HFF-Myc (cell line): Measurements from ENCODE around the gene ABCA12.

Experiments used
- DNase-seq: peaks from one replicate; pipeline ENCODE4 v3.0.0-alpha.2; 2011; ENCODE audit warnings: low read depth; ENCODE audit errors: extremely low read depth
- H3K4me3 ChIP-seq: replicated peaks from 2 replicates; pipeline ENCODE4 v1.5.1; 2011; ENCODE audit warnings: low read depth, mild to moderate bottlenecking, control low read depth, low read length
- TF ChIP-seq, protein P1 (sequence below): IDR thresholded peaks from 2 replicates; pipeline ENCODE4 v1.5.1; 2012; ENCODE audit warnings: mild to moderate bottlenecking, low read depth, low read length, control low read depth; ENCODE audit errors: missing control alignments

Gene ABCA12

DNA sequence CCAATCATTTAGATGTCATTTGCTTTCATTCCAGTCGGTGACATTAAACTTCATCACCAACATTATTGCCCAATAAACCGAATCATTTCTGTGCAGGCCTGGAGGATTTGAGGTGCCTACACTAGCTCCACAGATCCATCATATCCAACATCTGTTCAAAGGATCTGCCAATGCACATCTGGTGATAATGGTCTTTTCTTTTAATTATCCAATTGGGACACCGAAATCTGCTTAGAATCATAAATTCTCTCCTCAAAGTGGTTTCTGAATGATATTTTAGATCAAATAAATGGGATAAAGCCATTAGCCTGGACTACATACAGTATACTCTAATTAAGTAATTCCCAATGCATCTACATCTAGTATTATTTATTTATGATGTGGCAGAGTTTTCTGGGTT, 85.6 kb downstream of the ABCA12 start:
- TF ChIP-seq, protein P1, sequence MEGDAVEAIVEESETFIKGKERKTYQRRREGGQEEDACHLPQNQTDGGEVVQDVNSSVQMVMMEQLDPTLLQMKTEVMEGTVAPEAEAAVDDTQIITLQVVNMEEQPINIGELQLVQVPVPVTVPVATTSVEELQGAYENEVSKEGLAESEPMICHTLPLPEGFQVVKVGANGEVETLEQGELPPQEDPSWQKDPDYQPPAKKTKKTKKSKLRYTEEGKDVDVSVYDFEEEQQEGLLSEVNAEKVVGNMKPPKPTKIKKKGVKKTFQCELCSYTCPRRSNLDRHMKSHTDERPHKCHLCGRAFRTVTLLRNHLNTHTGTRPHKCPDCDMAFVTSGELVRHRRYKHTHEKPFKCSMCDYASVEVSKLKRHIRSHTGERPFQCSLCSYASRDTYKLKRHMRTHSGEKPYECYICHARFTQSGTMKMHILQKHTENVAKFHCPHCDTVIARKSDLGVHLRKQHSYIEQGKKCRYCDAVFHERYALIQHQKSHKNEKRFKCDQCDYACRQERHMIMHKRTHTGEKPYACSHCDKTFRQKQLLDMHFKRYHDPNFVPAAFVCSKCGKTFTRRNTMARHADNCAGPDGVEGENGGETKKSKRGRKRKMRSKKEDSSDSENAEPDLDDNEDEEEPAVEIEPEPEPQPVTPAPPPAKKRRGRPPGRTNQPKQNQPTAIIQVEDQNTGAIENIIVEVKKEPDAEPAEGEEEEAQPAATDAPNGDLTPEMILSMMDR: no peak
- no peak for DNase-seq
- H3K4me3 ChIP-seq: no peak overlapping the region

DNA sequence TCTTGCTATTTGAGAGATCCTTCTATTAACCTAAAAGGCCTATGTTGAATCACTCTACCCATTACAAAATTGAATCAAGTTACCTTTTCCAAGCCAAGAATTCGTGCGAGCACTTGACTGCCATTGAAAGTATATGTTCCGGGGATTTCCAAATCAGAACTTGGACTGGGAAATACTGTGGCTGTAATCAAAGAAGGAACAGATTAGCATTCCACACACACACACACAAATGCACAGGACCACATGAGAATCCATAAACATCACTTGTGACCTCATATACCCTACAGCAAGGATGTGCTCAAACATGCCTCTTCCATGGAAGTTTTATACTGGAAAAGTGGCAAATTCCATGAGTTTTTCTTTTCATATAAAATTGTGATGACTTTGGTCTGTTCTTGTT, 86.0 kb downstream of the ABCA12 start:
- no peak for DNase-seq
- TF ChIP-seq, protein P1: no peak
- H3K4me3 ChIP-seq: no peak overlapping the region

DNA sequence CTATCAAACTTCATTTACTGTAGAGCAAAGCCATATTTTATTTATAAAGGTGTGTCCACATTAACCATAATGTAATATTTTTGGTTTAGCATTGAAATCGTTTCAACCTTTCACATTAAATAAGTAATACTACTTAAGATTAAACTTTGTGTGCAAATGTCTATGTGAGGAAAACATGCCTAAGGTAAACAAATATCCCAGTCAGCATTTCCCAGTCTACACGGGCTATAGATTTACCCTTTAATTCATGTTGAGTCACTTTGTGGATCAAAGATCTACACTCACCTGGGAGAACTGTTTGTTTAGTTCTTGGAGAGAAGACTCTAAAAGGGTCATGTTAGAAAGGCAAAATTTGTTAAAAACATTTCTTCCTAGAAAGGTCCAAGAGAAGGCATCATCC, 89.1 kb downstream of the ABCA12 start:
- no peak overlapping the region for H3K4me3 ChIP-seq
- TF ChIP-seq, protein P1: no peak
- DNase-seq: no peak

DNA sequence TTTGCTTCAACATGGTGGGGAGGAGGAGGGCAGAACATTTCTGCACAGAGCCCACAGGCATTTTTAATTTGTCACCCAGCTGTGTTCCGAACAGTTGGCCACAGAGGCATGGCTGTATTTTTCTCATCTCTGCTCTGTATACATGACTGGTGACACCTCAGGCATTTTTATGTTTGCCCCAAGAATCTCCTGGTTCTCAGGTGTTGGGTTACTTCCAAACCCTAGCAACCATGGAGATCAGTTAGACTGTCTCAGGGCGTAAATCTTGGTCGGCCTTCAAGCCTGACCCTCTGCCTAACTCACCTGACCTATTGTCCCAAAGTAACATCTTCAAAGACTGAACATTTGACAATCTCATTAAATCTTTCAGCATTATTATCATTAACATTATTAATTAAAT, 100.0 kb downstream of the ABCA12 start:
- DNase-seq: no peak

DNA sequence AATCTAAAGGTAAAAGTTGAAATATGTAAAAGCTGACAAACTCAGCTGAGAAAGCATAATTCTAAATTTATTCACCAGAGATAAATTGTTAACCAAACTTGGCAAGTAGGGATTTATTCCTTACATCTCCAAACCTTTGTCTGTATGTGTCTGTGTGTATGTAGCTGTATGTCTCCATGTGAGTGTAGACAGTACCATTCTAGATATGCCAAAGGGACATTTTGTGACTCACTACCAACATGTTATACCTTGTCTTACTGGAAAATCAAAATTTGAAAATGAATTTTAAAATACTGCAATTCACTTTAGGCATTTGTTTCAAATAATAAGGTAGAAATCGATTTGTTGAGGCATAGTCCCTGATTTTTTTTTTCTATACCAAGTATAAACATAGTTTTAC, 102.1 kb downstream of the ABCA12 start:
- TF ChIP-seq, protein P1: no peak
- DNase-seq: no peak
- no peak overlapping the region for H3K4me3 ChIP-seq

More for the DNA sequence above, 100.0 kb downstream of the ABCA12 start:
- H3K4me3 ChIP-seq: no peak overlapping the region
- TF ChIP-seq, protein P1: no peak

DNA sequence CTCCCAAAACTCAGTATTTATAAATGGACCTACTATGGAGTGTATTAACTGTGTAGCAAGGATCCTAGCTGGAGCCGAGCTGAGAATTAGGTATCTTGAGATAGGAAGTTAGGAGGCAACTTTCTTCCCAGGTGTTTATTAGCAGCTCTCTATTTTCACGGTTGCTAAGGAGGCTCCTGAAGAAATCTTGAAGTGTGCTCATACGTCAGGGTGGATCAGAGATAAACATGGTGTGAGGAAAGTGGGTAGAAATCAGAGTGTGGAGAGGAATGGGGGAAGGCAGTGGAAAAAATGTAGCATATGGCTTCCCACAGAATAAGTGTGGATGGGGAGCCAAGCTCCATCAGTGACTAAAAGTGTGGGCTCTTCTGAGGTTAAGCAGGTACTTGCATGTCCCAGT, 104.3 kb downstream of the ABCA12 start:
- H3K4me3 ChIP-seq: no peak overlapping the region
- DNase-seq: no peak
- TF ChIP-seq, protein P1: no peak

DNA sequence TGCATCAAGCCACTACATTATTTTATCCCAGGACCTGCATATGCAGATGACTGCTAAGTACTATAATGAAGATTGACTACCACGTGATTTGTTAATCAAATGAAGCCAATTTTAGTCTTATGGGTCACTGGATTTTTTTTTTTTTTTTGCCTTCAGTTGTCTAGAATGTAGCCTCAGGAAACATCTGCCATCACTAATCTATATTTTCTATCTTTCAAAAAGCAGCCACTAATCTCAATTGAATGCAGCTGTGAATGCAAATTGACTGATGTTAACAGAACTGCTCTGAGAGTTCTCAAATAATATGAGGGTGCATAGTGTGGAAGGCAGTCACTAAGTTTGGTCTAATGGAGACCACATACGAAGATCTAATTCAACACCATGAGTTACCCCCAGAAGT, 106.3 kb downstream of the ABCA12 start:
- DNase-seq: no peak
- TF ChIP-seq, protein P1: no peak
- H3K4me3 ChIP-seq: no peak overlapping the region
